Measurements from ENCODE around the gene SLC7A10. TPM values are rescaled to one million over a fixed set of nuclear protein-coding genes. Genes with fewer than 3 reads are reported as not detected.
"Not testable (repeated sequence)": the region's sequence is repeated elsewhere in the genome, so short reads cannot be mapped to it uniquely, and the experiment has no call there.

Gene SLC7A10
- total RNA-seq, 1 donor from 2014 or later: not detected

GRCh38 chr19:33186431-33187182 lies 39.0 kb downstream of the SLC7A10 start:
- DNase-seq (ENCODE audit: low read depth, low spot score): no peak

- DNase-seq (ENCODE audit: low read depth, low spot score): no peak
Observed at GRCh38 chr19:33177417-33177979, 48.2 kb downstream of the SLC7A10 start.

- DNase-seq (ENCODE audit: low read depth, low spot score): peak; percentile 89
Observed at GRCh38 chr19:33176670-33177416, 48.8 kb downstream of the SLC7A10 start.

- no peak for DNase-seq (ENCODE audit: low read depth, low spot score)
Observed at GRCh38 chr19:33175886-33176669, 49.6 kb downstream of the SLC7A10 start.

GRCh38 chr19:33175156-33175782 lies 50.4 kb downstream of the SLC7A10 start:
- DNase-seq (ENCODE audit: low read depth, low spot score): no peak

- DNase-seq (ENCODE audit: low read depth, low spot score): no peak
Observed at GRCh38 chr19:33174186-33174585, 51.5 kb downstream of the SLC7A10 start.

GRCh38 chr19:33171916-33172359 lies 53.7 kb downstream of the SLC7A10 start:
- no peak for DNase-seq (ENCODE audit: low read depth, low spot score)

- DNase-seq (ENCODE audit: low read depth, low spot score): no peak
Observed at GRCh38 chr19:33171222-33171795, 54.3 kb downstream of the SLC7A10 start.

GRCh38 chr19:33168528-33168927 lies 57.1 kb downstream of the SLC7A10 start:
- DNase-seq (ENCODE audit: low read depth, low spot score): no peak

- no peak for DNase-seq (ENCODE audit: low read depth, low spot score)
Observed at GRCh38 chr19:33167438-33167837, 58.2 kb downstream of the SLC7A10 start.

- DNase-seq (ENCODE audit: low read depth, low spot score): not testable (repeated sequence)
Observed at GRCh38 chr19:33166037-33166436, 59.6 kb downstream of the SLC7A10 start.

GRCh38 chr19:33163481-33163880 lies 62.2 kb downstream of the SLC7A10 start:
- DNase-seq (ENCODE audit: low read depth, low spot score): no peak

GRCh38 chr19:33161201-33161600 lies 64.4 kb downstream of the SLC7A10 start:
- DNase-seq (ENCODE audit: low read depth, low spot score): no peak

- DNase-seq (ENCODE audit: low read depth, low spot score): no peak
Observed at GRCh38 chr19:33159893-33160292, 65.8 kb downstream of the SLC7A10 start.

- no peak for DNase-seq (ENCODE audit: low read depth, low spot score)
Observed at GRCh38 chr19:33159149-33159548, 66.5 kb downstream of the SLC7A10 start.

Other genes with a start within 250 kb of the SLC7A10 start
- 2.4 and 3.3 TPM in 2 replicates for gene RHPN2, start 161.0 kb downstream of the SLC7A10 start, total RNA-seq
- 7.1 and 7.3 TPM in 2 replicates for gene GPATCH1, start 144.7 kb downstream of the SLC7A10 start, total RNA-seq
- 0.14 TPM in 1 of 2 replicates, not detected in the other for gene WDR88, start 93.7 kb downstream of the SLC7A10 start, total RNA-seq
- gene LRP3, start 31.5 kb downstream of the SLC7A10 start, total RNA-seq: 11.1 and 12.0 TPM in 2 replicates
- 0.04 and 0.13 TPM in 2 replicates for gene CEBPA, start 76.7 kb upstream of the SLC7A10 start, total RNA-seq
- gene CEBPG, start 147.9 kb upstream of the SLC7A10 start, total RNA-seq: 31.3 and 37.5 TPM in 2 replicates

Data from pulmonary artery endothelial cell (primary cell).